Astrocyte (in vitro differentiated cells and primary cell): ENCODE results near the gene BPIFA2. TPM values are rescaled to one million over a fixed set of nuclear protein-coding genes. Genes with fewer than 3 reads are reported as not detected.

Experiments
- DNase-seq: peaks from one replicate; pipeline ENCODE4 v3.0.0-alpha.2; 2010; ENCODE audit warnings: low read depth
- FAIRE-seq: peaks from 2 replicates; lab custom pipeline; 2011; peaks lifted over from hg19 to GRCh38; lab: Jason Lieb, UNC
- H2AFZ ChIP-seq: 2 replicates; pipeline ENCODE4 v1.6.0; 2012; ENCODE audit warnings: low read depth, low read length, inconsistent platforms
- H3K27ac ChIP-seq: 2 replicates; pipeline ENCODE4 v1.5.1; 2011; ENCODE audit warnings: low read depth, low read length, inconsistent platforms
- H3K27me3 ChIP-seq: 2 replicates; pipeline ENCODE4 v1.6.0; 2011; ENCODE audit warnings: low read length, inconsistent platforms; ENCODE audit not compliant: insufficient read depth
- H3K36me3 ChIP-seq: 2 replicates; pipeline ENCODE4 v1.5.1; 2011; ENCODE audit warnings: low read length, inconsistent platforms; ENCODE audit not compliant: insufficient read depth
- H3K4me1 ChIP-seq: 2 replicates; pipeline ENCODE4 v1.5.1; 2011; ENCODE audit warnings: low read length, inconsistent platforms; ENCODE audit not compliant: insufficient read depth
- H3K4me2 ChIP-seq: 2 replicates; pipeline ENCODE4 v1.6.0; 2012; ENCODE audit warnings: low read length, inconsistent platforms
- H3K4me3 ChIP-seq: 2 replicates; pipeline ENCODE4 v1.5.1; 2011; ENCODE audit warnings: low read depth, mild to moderate bottlenecking, low read length, inconsistent platforms; ENCODE audit not compliant: insufficient read depth
- H3K79me2 ChIP-seq: 2 replicates; pipeline ENCODE4 v1.6.0; 2012; ENCODE audit warnings: mild to moderate bottlenecking, low read length, inconsistent platforms; ENCODE audit not compliant: insufficient read depth
- H3K9ac ChIP-seq: 2 replicates; pipeline ENCODE4 v1.6.0; 2012; ENCODE audit warnings: mild to moderate bottlenecking, low read length, inconsistent platforms
- H3K9me3 ChIP-seq: 2 replicates; pipeline ENCODE4 v1.5.1; 2012; ENCODE audit warnings: low read depth, mild to moderate bottlenecking, low read length, inconsistent platforms; ENCODE audit not compliant: insufficient read depth
- H4K20me1 ChIP-seq: 2 replicates; pipeline ENCODE4 v1.6.0; 2012; ENCODE audit warnings: low read length, inconsistent platforms; ENCODE audit not compliant: insufficient read depth
- H3K27ac Mint-ChIP-seq: one replicate; pipeline ENCODE4 v1.8.0; 2021; ENCODE audit warnings: mild to moderate bottlenecking, mixed read lengths; ENCODE audit not compliant: unreplicated experiment
- H3K27me3 Mint-ChIP-seq: one replicate; pipeline ENCODE4 v1.8.0; 2021; ENCODE audit warnings: low read depth, mixed read lengths; ENCODE audit not compliant: unreplicated experiment
- H3K36me3 Mint-ChIP-seq: one replicate; pipeline ENCODE4 v1.8.0; 2021; ENCODE audit warnings: low read depth, mixed read lengths; ENCODE audit not compliant: unreplicated experiment
- H3K4me1 Mint-ChIP-seq: one replicate; pipeline ENCODE4 v1.8.0; 2021; ENCODE audit warnings: low read depth, mixed read lengths; ENCODE audit not compliant: unreplicated experiment
- H3K4me3 Mint-ChIP-seq: one replicate; pipeline ENCODE4 v1.8.0; 2021; ENCODE audit warnings: mild to moderate bottlenecking, moderate library complexity, mixed read lengths; ENCODE audit not compliant: unreplicated experiment
- H3K9me3 Mint-ChIP-seq: one replicate; pipeline ENCODE4 v1.8.0; 2021; ENCODE audit warnings: mild to moderate bottlenecking, mixed read lengths; ENCODE audit not compliant: unreplicated experiment
- EZH2 ChIP-seq: IDR thresholded peaks from 2 replicates; pipeline ENCODE4 v1.6.1; 2012; ENCODE audit warnings: mild to moderate bottlenecking, low read length, inconsistent platforms; ENCODE audit not compliant: insufficient read depth
- total RNA-seq: library from RNA; stranded (reverse); gene quantifications from 2 replicates; pipeline ENCODE4 v1.2.1, GENCODE V29; 2021
- TF ChIP-seq, protein P1 (sequence below): IDR thresholded peaks from 2 replicates; pipeline ENCODE4 v1.5.1; 2011; ENCODE audit warnings: low read depth, mild to moderate bottlenecking, inconsistent platforms, low read length, moderate library complexity; ENCODE audit not compliant: insufficient read depth

BPIFA2 gene
- total RNA-seq, 1 donor from 2014 or later = not detected

DNA sequence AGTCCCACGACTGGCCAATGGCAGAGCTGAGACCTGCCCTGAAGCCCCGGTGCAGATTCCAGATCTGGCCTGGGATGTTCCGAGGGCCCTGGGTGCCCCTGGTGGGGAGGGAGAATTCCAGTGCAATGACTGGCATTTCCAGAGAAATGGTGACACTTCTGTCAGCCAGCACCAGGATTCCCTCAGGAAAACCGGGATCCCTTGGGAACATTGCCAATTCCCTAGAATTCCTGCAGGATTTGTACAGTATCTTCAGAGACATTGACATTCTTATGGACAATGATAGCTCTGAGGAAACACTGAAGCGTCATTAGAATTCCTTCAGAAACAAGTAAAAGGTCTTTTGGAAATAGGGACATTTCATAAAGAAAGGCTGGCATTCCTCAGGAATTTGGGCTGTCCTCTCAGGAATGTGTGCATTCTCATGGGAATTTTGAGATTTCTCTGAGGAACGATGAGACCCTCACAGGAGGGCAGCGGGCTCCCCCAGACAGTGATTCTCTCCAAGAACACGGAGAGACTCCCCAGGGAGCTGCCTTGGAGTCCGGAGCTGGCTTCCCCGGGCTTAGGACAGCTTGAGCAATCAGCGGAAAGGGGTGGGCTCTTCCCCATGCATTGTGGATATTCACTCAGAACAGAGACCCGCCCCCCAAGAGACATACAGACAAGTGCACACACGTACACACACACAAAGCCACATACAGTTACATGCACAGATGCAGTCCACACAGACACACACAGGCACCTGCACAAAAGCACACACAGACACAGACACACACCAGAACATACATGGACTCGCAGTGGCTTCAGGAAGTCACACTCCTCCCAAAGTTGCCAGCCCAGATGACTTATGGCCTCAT lies 35.2 kb upstream of the BPIFA2 start:
- H3K4me1 ChIP-seq = no peaks in the 10 kb centered on the region
- no peaks in the 10 kb centered on the region for H4K20me1 ChIP-seq
- Mint-ChIP-seq H3K27ac (no peak overlapping the region), H3K36me3 (no peaks in the 10 kb centered on the region), H3K27me3 (peaks cover 22% of the 10 kb centered on the region), H3K4me1 (peaks cover 3% of the 10 kb centered on the region), H3K4me3 (no peak overlapping the region), H3K9me3 (peaks cover 8% of the 10 kb centered on the region)
- H3K4me3 ChIP-seq = no peak overlapping the region
- H3K9me3 ChIP-seq = no peaks in the 10 kb centered on the region
- no peak overlapping the region for H3K4me2 ChIP-seq
- TF ChIP-seq EZH2 = no peak
- TF ChIP-seq, protein P1, sequence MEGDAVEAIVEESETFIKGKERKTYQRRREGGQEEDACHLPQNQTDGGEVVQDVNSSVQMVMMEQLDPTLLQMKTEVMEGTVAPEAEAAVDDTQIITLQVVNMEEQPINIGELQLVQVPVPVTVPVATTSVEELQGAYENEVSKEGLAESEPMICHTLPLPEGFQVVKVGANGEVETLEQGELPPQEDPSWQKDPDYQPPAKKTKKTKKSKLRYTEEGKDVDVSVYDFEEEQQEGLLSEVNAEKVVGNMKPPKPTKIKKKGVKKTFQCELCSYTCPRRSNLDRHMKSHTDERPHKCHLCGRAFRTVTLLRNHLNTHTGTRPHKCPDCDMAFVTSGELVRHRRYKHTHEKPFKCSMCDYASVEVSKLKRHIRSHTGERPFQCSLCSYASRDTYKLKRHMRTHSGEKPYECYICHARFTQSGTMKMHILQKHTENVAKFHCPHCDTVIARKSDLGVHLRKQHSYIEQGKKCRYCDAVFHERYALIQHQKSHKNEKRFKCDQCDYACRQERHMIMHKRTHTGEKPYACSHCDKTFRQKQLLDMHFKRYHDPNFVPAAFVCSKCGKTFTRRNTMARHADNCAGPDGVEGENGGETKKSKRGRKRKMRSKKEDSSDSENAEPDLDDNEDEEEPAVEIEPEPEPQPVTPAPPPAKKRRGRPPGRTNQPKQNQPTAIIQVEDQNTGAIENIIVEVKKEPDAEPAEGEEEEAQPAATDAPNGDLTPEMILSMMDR = no peak
- no peaks in the 10 kb centered on the region for H3K36me3 ChIP-seq
- H3K27me3 ChIP-seq = peaks cover 2% of the 10 kb centered on the region
- DNase-seq (no peak), FAIRE-seq (no peak)
- H3K79me2 ChIP-seq = no peaks in the 10 kb centered on the region
- no peak overlapping the region for H2AFZ ChIP-seq
- H3K27ac ChIP-seq = no peak overlapping the region
- no peak overlapping the region for H3K9ac ChIP-seq

DNA sequence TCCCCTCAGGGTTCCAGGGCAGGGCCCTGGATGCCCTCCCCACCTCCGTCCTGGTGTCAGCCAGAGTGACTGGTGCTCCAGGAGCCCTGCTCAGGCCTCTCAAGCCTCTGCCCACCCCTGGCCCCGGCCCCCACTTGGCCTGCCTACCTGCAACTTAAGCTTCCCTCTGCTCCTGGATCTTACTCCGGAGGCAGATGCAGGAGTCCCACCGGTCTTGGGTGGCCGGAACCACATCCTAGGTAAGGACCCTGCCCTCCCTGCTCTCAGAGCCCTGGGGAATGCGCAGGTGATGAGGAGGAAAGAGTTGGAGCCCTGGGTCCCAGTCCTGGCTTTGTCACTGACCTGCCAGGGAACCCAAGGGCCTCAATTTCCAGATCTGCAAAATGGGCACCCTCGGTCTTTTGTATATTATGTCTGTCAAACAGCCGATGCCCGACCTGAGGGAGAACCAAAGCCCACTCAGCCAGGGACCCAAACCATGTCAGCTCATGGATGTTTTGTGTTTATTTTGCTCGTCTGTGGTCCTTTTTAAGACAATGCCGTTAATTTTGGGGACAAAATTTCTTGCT lies 34.5 kb upstream of the BPIFA2 start:
- no peaks in the 10 kb centered on the region for H3K36me3 ChIP-seq
- peaks cover 2% of the 10 kb centered on the region for H3K27me3 ChIP-seq
- H4K20me1 ChIP-seq = no peaks in the 10 kb centered on the region
- Mint-ChIP-seq H3K4me3 (no peak overlapping the region), H3K9me3 (peaks cover 8% of the 10 kb centered on the region), H3K27me3 (peaks cover 20% of the 10 kb centered on the region), H3K4me1 (peaks cover 3% of the 10 kb centered on the region), H3K36me3 (no peaks in the 10 kb centered on the region), H3K27ac (no peak overlapping the region)
- H3K4me3 ChIP-seq = no peak overlapping the region
- no peak for DNase-seq
- no peak for TF ChIP-seq EZH2
- TF ChIP-seq, protein P1 = no peak
- no peaks in the 10 kb centered on the region for H3K9me3 ChIP-seq
- no peak overlapping the region for H3K4me2 ChIP-seq
- no peak for FAIRE-seq
- H3K4me1 ChIP-seq = no peaks in the 10 kb centered on the region
- no peaks in the 10 kb centered on the region for H3K79me2 ChIP-seq
- no peak overlapping the region for H2AFZ ChIP-seq
- H3K9ac ChIP-seq = no peak overlapping the region
- H3K27ac ChIP-seq = no peak overlapping the region

DNA sequence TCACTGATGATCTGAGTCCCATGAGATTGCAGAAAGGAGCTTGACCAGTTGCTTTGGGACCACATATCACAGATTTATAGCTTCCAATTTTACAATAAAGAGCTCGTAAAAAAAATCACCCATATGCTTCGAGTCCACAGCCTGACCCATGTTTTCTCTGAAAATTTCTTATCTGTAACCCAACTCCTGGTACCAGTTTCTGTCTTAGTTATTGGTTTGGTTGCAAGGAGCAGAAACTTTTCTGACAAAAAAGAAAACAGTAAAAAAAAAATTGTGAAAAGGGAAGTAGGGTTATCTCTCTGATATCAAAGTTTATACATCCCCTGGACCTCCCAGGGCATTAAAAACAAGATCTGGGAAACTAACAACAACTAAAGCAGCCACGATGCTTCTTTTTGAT lies 30.8 kb upstream of the BPIFA2 start:
- H4K20me1 ChIP-seq = no peaks in the 10 kb centered on the region
- no peak for TF ChIP-seq EZH2
- TF ChIP-seq, protein P1 = no peak
- Mint-ChIP-seq H3K9me3 (peaks cover 8% of the 10 kb centered on the region), H3K36me3 (no peaks in the 10 kb centered on the region), H3K4me1 (peaks cover 3% of the 10 kb centered on the region), H3K27ac (no peak overlapping the region), H3K27me3 (peaks cover 18% of the 10 kb centered on the region), H3K4me3 (no peak overlapping the region)
- no peaks in the 10 kb centered on the region for H3K27me3 ChIP-seq
- H3K4me1 ChIP-seq = no peaks in the 10 kb centered on the region
- H3K9ac ChIP-seq = no peak overlapping the region
- no peak for FAIRE-seq
- no peak overlapping the region for H3K27ac ChIP-seq
- DNase-seq = no peak
- H3K4me3 ChIP-seq = no peak overlapping the region
- peaks cover 3% of the 10 kb centered on the region for H3K9me3 ChIP-seq
- H3K79me2 ChIP-seq = no peaks in the 10 kb centered on the region
- no peaks in the 10 kb centered on the region for H3K36me3 ChIP-seq
- H3K4me2 ChIP-seq = no peak overlapping the region
- H2AFZ ChIP-seq = no peak overlapping the region
